ENCODE data around the gene IGFL3.

GRCh38 chr19:46137915-46138473 lies 13.5 kb upstream of the IGFL3 start:
- TF ChIP-seq CTCF (IDR thresholded peaks at IDR 0.05) = no peak
- no peak for TF ChIP-seq POLR2A (IDR thresholded peaks at IDR 0.05)
